Measurements from ENCODE around the gene SST. TPM values are rescaled to one million over a fixed set of nuclear protein-coding genes. Genes with fewer than 3 reads are reported as not detected.

The SST gene
- total and polyA plus RNA-seq, 2 of the 13 experiments (the other 11 are each of a cell fraction or from before 2014, with no cell fraction given), result not detected

GRCh38 chr3:187669675-187670504, at the start of gene SST (continued):
- peak; percentile 99 for TF ChIP-seq AHR (CRISPR knock-in tag; IDR thresholded peaks at IDR 0.05)
- no peak for TF ChIP-seq PCBP2 (optimal IDR thresholded peaks at IDR 0.05; ENCODE audit: low read depth, low read length, poor library complexity, severe bottlenecking)
- peak; percentile 82; the same call in 1 of the 2 replicates for TF ChIP-seq MXD4 (CRISPR knock-in tag; IDR thresholded peaks at IDR 0.05)
- no peak for TF ChIP-seq ZNF609 (CRISPR knock-in tag; IDR thresholded peaks at IDR 0.05; ENCODE audit: borderline replicate concordance)
- peak; percentile 89 for TF ChIP-seq ZNF883 (CRISPR knock-in tag; IDR thresholded peaks at IDR 0.05; ENCODE audit: not compliant biosample characterization)
- TF ChIP-seq ZNF589 (CRISPR knock-in tag; conservative IDR thresholded peaks at IDR 0.05), result peak; percentile 95
- TF ChIP-seq HOMEZ (CRISPR knock-in tag; IDR thresholded peaks at IDR 0.05; ENCODE audit: low read depth), result peak; percentile 63; the same call in 1 of the 2 replicates
- peak; percentile 97 for TF ChIP-seq ZNF142 (CRISPR knock-in tag; IDR thresholded peaks at IDR 0.05)
- TF ChIP-seq MNT (IDR thresholded peaks at IDR 0.05), result no peak
- peak; percentile 81; the same call in 1 of the 2 replicates for TF ChIP-seq JDP2 (CRISPR knock-in tag; IDR thresholded peaks at IDR 0.05; ENCODE audit: borderline replicate concordance)
- no peak for TF ChIP-seq ADNP (CRISPR knock-in tag; IDR thresholded peaks at IDR 0.05)
- peak; percentile 55; the same call in 1 of the 2 replicates for TF ChIP-seq ZNF740 (CRISPR knock-in tag; IDR thresholded peaks at IDR 0.05)
- TF ChIP-seq DDIT3 (CRISPR knock-in tag; IDR thresholded peaks at IDR 0.05), result no peak

Data from HepG2 (cell line).